Measurements from ENCODE around the gene WAPL.
A peak's percentile ranks its signal among the peaks of the same experiment; 100 is the strongest.

WAPL gene

DNA sequence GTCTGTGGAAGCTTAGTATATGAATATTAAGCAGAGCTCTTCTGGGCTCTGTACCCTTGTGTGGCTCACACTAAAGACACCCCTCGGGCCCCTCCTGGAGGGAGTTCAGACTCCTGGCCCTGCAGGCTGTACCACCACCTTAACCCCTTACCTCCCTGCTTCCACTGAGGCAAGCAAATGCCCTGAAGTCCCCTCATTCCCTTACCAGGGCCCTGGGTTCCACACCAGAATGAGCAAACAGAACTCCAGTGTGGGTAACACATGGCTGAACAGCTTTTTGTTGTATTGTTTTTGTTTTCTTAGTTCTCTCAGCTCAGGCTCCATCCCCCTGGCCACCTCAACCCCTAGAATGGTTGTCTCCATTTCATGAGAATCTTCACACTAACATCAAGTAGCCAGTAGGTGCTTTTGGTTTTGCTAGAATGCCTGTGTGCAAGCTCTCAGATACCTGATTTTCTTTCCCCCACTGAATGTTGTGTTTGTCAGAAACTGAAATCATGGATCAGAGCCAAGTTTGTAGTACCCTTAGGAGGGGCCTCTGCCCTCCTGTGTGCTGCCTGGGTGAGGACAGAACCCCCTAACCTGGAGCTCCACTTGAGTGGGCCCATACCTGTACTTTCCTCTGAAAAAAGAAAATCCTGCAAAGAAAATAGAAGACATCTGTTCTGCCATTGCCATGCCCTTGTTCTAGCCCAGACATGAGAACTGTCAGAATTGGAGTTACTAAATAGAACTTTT lies 2.8 kb upstream of the WAPL start:
- DNase-seq, result no peak

DNA sequence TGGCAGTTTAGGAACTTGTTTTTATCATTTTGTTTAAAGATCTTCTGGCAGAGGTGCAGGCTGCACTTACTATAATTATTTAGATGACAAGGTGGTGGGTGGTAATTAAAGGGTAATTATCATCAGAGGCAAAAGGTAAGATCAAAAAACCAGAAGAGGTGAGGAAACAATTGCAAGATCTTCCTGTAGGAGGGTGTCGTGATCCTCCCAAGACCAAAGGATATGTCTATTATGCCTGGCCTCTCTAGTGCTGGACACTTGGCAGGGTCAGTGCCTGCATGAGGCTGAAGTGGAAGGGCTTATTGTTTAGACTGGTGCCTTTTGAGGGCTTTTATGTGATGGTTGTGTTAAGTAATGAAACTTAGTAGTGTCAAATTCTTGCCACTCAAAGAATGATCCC lies 1.8 kb upstream of the WAPL start:
- DNase-seq, result no peak

DNA sequence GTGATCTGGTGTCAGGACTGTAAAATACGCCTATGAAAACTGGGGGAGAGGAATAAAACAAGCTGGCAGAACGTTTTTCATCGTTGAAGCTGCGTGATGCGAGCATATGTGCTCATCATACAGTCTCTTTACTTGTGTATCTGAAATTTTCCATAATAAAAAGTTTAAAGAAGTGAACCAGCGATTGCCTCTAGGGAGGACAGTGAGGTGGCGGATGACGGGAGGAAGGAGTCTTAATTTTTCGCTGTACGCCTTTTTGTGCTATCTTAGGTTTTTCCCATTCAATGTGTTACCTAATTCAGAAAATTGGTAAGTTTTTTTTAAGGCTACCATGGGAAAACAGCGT lies 891 bp upstream of the WAPL start:
- no peak for DNase-seq

DNA sequence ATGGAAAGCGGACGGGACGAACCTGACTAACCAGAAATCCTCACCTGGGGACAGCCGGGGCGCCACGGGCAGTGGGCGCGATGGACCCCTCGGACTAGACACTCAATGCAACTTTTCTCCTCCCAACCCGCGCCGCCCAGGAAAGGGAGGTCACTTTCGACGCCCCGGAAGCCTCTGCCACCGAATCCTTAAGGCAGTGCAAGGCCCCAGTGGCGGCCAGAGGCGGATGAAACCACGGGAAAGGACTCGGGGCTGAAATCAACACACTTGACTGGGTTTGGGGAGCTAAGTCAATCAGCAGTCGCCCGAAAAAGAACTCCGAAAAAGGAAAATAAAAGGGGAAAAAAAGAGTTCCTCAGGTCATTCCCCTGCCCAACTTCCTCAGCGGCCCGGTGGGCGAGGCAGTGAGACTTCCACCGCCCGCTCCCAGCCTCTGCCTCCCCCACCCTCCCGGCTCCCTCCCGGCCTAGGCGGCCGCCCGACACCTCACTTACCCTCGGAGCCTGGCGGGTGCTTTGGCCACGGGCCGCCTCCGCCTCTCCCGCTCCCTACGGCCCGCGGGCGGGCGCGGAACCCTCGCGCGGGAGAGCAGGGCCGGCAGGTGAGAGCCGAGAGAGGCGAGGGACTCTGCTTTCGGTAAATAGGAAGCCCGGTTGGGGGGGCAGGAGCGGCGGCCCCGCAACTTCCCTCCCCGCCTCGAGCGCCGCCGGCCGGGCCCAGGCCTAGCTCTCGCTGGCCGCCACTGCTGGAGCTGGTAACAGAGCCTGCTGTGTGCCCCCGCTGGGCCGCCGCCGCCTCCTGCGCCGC lies 518 bp downstream of the WAPL start:
- DNase-seq, result peak; percentile 71

DNA sequence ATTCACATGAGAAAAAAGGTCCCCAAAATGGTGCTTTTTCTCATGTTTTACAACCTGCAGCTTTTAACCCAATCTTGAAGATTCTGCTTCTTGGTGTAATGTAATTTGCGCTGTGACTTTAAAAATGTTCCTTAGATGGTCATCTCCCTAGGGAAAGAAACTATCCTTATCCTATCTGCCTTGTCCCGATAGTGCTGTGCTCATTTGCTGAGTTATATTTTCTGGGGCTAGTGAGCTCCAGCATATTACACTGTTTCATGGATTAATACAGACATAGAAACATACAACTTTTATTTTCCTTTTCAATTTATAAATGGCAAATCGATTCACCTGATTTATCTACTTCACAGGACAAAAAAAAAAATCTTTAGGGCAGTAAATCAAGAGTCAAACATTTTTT lies 2.8 kb downstream of the WAPL start:
- no peak for DNase-seq

DNA sequence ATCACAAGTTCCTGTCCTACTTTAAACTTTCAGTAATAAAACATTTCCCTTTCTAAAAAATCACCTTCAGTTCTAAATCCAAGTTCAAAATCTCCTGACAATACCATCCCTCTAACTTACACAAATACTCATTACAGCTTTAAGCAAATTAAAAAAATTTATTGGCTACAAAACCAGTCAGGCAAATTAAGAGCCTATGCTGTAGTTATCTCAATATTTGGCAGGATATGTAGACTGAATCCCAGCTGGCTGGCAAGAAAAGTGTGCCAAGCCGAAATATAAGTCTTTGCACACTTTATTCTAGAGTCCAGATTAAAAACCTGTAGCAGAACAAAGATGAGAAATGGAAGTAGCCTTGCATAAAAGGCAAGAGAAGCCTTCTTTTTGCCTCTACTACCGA lies 9.5 kb downstream of the WAPL start:
- DNase-seq, result no peak

DNA sequence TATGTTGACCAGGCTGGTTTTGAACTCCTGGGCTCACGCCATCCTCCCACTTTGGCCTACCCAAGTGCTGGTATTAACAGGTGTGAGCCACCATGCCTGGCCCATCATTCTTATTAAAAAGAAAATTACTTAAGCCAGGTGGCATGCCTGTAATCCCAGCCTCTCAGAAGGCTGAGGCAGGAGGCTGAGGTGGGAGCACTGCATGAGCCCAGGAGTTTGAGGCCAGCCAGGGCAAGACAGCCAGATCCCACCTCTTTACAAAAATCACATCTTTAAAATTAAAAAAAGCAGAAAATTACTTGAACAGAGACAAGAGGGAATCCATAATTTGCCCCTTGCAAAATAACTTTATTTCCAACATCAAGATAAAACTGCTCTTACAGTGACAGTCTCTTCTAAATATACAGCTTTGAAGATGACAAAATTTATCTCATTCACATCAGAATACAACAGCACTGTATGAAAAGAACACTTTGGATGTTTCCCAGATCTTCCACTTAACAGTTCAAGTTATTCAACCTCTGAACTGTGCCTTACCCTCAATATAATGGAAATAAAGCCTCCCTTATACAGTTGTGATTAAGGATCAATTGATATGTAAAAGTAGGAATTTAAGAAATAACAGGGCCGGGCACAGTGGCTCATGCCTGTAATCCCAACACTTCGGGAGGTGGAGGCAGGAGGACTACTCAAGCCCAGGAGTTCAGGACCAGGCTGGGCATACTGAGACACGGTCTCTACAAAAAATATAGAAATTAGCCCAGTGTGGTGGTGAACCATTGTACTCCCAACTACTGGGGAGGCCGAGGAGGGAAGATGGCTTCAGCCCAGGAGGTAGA lies 10.3 kb downstream of the WAPL start:
- no peak for DNase-seq

DNA sequence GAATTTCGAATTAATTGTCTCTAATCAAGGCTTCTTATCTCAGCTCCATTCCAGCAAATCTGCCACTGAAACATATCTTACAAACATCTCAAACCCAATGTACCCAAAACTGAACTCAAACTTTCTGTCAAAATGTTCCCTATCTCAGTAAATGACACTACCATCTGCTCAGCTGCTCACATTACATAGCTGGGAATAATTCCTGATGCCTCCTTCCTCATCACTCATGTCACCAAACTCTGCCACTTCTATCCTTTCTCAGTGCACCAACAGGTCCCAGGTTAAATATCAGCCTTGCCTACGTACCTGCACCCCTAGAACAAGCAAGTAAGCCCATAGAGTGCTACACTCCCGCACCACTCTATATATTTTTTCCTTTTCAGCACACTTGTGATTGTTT lies 12.4 kb downstream of the WAPL start:
- no peak for DNase-seq

DNA sequence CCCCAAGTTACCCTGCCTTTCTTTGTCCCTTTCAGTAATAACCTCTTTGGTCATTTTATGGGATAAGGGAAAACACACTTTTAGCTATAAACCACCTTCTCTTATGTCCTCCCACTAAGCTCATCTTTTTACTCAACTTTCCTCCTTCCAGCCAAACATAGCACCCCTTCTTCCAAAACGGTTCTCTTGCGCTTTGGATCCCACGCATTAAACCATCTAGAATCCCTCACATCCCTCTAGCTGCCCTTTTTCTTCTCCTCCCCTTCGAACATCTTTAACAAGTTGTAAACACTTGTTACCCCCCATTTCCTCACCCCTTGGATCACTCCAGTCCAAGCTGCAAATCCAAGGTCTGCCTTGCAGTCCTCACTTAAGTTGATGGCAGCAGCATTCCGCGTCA lies 13.4 kb downstream of the WAPL start:
- DNase-seq, result no peak

DNA sequence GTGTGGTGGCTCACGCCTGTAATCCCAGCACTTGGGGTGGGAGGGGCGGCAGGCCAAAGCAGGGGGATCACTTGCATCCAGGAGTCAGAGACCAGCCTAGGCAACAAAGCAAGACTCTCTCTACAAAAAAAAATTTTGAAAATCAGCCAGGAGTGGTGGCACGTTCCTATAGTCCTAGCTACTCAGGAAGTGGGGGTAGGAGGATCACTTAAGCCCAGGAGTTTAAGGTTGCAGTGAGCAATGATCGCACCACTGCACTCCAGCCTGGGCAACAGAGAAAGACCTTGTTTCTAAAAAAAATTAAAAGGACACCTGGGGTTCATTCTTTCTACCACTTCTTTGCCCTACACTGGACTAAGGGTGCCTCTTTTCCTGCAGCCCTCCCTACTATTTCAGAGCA lies 15.1 kb downstream of the WAPL start:
- DNase-seq, result no peak

DNA sequence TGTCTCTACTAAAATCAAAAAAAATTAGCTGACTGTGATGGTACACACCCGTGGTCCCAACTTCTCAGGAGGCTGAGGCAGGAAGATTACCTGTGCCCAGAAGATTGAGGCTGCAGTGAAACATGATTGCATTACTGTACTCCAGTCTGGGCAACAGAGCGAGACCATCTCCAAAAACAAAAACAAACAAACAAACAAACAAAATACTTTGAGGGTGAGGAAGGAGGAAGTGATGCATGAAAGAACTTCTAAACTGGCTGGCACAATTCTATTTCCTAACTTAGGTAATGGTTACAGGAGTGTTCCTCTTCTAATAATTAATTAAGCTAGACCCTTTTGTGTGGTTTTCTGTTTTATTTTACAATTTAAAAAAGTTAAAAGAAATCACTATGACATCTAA lies 15.5 kb downstream of the WAPL start:
- DNase-seq, result no peak

DNA sequence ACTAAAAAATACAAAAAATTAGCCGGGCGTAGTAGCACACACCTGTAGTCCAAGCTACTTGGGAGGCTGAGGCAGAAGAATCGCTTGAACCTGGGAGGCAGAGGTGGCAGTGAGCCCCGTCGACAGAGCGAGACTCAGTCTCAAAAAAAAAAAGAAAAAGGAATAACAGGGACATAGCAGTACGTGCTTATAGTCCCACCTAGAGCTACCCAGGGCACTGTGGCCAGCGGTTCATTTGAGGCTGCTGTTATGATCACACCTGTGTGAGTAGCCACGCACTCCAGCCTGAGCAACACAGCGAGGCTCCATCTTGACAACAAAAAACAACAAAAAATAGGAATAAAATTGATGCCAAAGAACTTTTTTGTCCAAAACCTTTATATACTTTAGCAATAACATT lies 17.1 kb downstream of the WAPL start:
- no peak for DNase-seq

DNA sequence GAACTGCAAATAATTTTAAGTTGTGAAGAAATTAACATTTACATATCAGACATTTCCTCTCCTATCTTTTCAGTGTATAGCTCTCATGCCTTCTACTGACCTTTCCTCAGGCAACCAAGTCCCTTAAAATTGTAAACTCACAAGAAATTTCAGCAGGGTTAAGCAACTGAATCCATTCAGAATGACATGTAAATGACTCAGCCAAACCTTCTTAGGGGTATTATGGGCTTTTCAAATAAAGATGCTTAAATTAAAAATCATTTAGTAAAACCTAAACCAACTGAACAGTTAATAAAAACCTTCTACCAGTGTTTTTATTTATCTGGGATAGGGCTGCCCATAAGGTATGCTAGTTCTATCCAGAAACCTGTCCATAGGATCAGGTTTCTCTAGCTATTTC lies 20.7 kb downstream of the WAPL start:
- no peak for DNase-seq

DNA sequence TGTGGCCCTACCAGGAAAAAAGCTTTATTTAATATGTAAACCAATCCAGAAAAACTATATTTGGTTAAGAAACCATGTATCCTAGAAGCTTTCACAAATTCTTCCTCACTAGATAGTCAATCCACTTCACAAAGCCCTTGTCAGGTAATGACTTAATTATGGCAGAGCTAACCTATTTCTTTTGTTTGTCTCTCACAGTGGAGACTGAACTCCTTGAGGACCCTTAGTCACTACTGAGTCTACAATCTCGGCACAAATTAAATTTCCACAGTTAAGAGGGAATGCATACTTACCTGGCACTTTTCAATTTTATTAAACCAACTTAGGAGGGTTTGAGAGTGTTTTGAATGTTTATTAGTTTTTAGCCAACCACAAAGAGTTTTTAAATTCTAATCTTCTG lies 23.0 kb downstream of the WAPL start:
- no peak for DNase-seq

DNA sequence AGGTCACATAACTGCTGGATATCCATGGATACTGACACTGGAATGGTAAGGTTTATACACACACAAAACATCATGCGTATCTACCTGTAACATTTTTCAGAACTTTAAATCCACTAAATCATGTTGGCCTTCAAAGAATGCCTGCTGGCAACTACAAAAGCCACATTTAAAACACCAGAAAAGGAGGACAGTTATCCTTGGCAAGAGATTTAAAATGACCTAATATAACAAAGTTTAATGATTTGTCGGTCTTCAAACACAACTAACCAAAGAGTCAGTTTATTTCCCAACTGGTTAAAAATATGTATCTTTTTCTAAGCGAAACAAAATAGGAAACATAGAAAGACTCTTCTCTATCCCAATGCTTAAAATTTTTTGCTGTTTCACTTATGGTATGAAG lies 24.0 kb downstream of the WAPL start:
- DNase-seq, result no peak

DNA sequence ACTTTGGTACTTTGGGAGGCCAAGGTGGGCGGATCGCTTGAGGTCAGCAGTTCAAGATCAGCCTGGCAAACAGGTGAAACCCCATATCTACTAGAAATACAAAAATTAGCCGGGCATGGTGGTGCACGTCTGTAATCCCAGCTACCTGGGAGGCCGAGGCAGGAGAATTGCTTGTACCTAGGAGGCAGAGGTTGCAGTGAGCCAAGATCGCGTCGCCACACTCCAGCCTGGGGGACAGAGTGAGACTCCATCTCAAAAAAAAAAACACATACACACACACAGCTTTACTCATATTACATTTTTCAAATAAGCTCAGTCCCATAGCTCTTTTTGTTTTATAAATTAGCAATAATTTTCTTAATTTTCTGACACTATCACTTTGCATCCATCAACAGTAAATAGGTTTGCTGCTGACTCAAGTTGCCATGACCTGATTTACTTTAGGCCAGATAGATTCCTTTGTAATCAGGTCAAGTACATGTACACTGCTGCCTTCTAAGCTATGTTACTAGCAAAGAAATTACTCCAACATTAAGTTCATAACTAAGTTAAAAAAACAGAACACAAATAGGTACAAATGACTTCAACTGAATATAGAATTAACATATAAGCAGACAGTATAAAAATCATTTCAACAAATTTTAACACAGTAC lies 31.5 kb downstream of the WAPL start:
- DNase-seq, result no peak

DNA sequence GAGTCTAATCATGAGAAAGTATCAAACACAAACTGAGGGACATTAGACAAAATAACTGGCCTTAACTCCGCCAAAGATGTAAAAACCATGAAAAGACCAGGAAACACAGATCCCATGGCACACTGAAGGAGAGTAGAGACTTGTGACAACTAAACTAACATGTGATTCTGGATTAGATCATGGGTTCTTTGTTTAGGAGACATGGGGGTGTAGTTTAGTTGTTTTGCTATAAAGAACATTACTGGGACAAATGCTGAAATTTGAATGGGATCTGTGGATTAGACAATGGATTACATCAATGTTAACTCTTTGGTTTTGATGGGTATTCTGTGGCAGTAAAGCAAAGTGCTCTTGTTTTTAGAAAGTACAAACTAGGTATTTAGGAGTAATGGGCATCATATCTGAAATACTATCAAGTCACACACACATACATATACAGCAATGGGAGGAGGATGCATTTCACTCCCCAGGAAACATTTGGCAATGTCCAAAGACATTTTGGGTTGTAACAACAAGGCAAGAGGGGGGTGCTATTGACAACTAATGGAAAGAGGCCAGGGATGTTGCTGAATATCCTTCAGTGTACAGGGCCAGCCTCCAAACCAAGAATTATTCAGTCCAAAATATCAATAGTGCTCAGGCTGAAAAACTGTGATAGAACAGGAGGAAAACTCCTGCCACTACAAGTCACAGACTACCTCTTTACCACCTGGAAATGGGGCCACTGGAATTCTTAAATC lies 32.4 kb downstream of the WAPL start:
- DNase-seq, result no peak

DNA sequence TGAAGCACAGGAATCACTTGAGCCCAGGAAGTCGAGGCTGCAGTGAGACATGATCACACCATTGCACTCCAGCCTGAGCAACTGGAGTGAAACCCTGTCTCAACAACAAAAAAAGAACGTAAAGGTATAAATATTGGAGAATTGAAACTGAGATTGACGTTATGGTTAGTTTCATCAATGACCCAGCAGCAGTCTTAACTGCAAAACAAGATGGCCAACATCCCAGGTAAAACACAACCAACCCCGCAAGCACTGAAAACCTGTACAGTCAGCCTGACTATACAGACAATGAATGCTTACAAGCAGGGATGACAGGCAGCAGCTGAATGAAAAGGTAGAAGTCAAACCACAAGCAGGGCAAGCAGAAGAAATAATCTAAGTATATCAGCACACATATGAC lies 34.7 kb downstream of the WAPL start:
- DNase-seq, result no peak

DNA sequence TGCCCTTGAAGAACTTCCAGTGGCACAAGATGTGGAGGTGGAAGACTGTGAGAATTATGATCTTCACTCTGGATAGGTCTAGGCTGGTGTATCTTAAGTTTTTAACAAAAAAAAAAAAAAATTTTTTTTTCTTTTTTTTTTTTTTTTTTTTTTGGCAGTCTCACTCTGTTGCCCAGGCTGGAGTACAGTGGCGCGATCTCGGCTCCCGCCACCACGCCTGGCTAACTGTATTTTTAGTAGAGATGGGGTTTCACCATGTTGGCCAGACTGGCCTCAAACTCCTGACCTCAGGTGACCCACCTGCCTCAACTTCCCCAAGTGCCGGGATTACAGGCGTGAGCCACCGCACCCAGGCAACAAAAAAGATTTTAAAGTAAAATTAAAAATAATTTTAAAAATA lies 37.9 kb downstream of the WAPL start:
- DNase-seq, result no peak

DNA sequence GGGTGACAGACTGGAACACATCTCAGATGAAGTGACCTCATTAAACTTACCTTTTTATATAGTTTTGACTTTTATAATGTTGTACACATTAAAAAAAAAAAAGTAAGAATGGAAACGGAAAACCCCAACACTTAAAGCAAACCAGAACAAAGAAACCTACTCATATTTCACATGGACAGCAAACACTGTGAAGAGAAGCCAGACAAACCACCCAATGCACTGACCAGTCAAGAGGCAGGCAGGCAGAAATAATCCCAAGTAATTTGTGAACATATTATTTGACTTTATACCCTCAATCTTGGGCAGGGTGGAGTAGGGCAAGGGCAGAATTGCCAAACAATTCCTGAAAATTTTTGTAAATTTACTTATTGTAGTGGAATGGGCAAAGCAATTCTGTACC lies 39.8 kb downstream of the WAPL start:
- no peak for DNase-seq

DNA sequence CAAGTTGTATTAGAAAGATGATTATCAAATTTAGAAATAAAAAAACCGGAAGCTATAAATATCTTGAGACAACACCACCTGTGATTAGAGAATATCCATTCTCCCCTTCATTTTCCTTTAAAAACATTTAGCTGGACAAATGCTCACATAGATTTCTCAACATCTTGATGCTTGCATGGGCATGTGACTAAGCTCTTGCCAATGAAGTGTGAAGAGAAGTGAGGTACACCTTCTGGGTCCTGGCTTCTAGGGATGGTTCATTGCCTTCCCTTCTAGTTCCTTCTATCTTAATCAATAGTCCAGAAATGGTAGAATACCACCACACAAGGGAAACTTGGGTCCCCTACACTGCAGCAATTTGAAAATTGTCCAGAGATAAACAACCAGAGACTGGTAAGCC lies 41.0 kb downstream of the WAPL start:
- DNase-seq, result no peak

DNA sequence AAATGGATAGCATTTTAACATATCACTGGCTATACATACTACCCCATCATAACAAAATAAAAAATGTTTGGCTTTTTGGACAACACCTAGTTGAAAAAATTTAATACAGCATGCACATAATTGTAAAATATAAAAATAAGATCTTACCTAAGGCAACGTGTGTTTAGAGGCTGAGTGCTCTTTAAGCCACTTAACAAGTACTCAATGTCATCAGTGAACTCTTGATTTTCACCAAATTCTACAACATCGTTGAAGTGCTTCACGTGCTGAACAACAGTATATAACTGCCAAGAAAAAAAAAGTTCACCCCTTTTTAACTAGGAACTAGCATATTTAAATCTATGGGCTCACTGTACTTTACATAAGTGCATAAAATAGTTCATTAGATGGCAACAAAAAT lies 49.5 kb downstream of the WAPL start:
- DNase-seq, result no peak
